ENCODE data around the gene EGR1. TPM values are rescaled to one million over a fixed set of nuclear protein-coding genes. Genes with fewer than 3 reads are reported as not detected.
A peak's percentile ranks its signal among the peaks of the same experiment; 100 is the strongest.

The EGR1 gene
- total RNA-seq: 36.6 TPM

DNA sequence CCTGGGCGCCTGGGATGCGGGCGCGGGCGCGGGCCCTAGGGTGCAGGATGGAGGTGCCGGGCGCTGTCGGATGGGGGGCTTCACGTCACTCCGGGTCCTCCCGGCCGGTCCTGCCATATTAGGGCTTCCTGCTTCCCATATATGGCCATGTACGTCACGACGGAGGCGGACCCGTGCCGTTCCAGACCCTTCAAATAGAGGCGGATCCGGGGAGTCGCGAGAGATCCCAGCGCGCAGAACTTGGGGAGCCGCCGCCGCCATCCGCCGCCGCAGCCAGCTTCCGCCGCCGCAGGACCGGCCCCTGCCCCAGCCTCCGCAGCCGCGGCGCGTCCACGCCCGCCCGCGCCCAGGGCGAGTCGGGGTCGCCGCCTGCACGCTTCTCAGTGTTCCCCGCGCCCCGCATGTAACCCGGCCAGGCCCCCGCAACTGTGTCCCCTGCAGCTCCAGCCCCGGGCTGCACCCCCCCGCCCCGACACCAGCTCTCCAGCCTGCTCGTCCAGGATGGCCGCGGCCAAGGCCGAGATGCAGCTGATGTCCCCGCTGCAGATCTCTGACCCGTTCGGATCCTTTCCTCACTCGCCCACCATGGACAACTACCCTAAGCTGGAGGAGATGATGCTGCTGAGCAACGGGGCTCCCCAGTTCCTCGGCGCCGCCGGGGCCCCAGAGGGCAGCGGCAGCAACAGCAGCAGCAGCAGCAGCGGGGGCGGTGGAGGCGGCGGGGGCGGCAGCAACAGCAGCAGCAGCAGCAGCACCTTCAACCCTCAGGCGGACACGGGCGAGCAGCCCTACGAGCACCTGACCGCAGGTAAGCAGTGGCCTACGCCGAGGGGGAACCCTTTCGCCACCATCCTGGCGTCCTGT, at the start of gene EGR1:
TSS of gene EGR1 (plus strand) at position 219 of the 864 bp plus-strand sequence. CDS start at position 502, 283 bp downstream.
- H3K4me1 ChIP-seq (ENCODE audit: insufficient read depth, low read length): peaks cover 32% of the 10 kb centered on the region
- H3K4me3 ChIP-seq (ENCODE audit: low read length): peak within 1 kb of the TSS; percentile 74
- H3K27me3 ChIP-seq (ENCODE audit: insufficient read depth, low read length): peaks cover 7% of the 10 kb centered on the region
- no peaks in the 10 kb centered on the region for H3K9me3 ChIP-seq (ENCODE audit: low read depth, low read length)

DNA sequence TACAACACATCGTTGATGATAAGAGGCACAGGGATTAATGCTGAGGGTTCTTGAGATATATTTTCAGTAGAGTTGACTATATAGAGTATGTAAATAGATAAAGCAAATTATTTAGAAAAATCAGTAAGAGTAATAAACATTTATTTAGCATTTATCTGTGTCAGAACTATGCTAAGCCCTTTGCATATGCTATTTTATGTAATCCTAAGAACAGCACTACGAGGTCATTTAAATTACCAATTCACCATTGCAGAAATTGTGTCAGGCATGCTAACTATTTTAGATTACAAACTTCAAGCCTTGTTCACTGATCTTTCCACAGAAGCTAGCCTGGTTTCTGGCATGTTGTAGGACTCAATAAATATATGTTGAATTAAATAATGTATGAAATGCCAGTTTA, 46.8 kb upstream of the EGR1 start:
- no peaks in the 10 kb centered on the region for H3K4me1 ChIP-seq (ENCODE audit: insufficient read depth, low read length)
- H3K27me3 ChIP-seq (ENCODE audit: insufficient read depth, low read length): no peaks in the 10 kb centered on the region
- H3K9me3 ChIP-seq (ENCODE audit: low read depth, low read length): no peaks in the 10 kb centered on the region
- H3K4me3 ChIP-seq (ENCODE audit: low read length): no peak overlapping the region

DNA sequence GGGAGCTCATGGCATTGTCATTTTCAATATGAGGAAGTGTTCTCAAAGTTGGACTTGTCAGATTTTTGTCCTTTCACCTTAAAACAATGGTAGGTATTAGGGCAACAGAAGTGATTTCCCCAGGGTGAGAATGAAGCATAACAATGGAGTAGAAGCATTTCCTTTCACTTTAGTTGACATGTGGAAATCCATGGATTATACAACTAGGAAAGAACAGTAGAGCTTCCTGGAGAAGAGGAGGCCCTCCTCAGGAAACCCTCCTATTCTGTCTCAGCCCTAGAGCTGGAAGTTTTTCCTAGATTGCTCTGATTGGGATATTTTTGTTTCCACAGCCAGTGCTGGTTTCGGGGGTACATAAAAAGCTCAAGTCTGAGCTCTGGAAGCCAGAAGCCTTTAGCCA, 40.2 kb upstream of the EGR1 start:
- H3K4me1 ChIP-seq (ENCODE audit: insufficient read depth, low read length): no peaks in the 10 kb centered on the region
- no peaks in the 10 kb centered on the region for H3K9me3 ChIP-seq (ENCODE audit: low read depth, low read length)
- no peaks in the 10 kb centered on the region for H3K27me3 ChIP-seq (ENCODE audit: insufficient read depth, low read length)
- no peak overlapping the region for H3K4me3 ChIP-seq (ENCODE audit: low read length)

DNA sequence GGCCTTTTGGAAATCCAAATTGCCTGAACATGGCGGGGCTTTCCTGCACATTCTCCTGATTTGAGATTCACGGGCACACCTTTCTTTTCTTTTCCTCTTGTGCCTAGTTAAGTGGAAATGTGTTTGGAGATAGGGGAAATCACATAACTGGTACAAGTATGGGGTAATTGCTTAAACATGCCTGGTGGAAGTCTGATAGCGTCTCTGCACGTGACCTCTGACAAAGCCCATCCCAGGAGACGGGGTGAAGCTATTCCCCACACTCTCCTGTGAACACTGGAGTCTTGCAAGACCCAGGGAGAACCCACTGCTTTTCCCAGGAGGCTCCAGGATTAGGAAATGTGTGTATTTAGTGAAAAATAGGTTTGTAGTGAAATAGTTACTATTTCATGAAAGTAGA, 29.3 kb upstream of the EGR1 start:
- no peaks in the 10 kb centered on the region for H3K9me3 ChIP-seq (ENCODE audit: low read depth, low read length)
- H3K4me1 ChIP-seq (ENCODE audit: insufficient read depth, low read length): peaks cover 11% of the 10 kb centered on the region
- peaks cover 3% of the 10 kb centered on the region for H3K27me3 ChIP-seq (ENCODE audit: insufficient read depth, low read length)
- H3K4me3 ChIP-seq (ENCODE audit: low read length): no peak overlapping the region

DNA sequence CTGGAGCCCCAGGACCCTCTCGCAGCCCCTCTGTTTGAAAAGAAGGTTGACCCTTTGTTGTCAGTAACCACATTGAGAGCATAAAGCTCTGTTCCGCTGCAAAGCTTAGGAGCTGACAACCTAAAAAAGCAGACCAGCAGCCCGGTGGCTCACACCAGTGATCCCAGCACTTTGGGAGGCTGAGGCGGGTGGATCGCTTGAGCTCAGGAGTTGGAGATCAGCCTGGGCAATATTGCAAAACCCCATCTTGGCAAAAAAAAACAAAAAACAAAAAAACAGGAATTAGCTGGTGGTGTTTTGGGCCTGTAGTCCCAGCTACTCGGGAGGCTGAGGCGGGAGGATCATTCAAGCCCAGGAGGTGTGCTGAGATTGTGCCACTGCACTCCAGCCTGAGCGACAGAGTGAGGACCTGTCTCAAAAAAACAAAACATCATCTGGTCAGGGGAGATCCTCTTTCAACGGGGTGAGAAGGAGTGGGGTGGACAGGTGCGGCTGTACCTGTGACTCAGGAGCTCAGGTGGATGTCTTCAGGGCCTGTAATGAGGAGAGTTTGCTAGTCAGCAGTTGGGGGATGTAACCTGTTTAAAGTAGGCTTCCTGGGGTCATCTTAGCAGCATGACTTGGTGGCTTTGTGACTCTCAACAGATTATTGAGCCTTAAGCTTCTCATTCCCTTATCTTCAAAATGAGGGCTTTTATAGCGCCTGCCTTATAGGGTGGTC, 27.1 kb upstream of the EGR1 start:
- no peak overlapping the region for H3K4me3 ChIP-seq (ENCODE audit: low read length)
- H3K27me3 ChIP-seq (ENCODE audit: insufficient read depth, low read length): peaks cover 3% of the 10 kb centered on the region
- H3K4me1 ChIP-seq (ENCODE audit: insufficient read depth, low read length): peaks cover 11% of the 10 kb centered on the region
- H3K9me3 ChIP-seq (ENCODE audit: low read depth, low read length): no peaks in the 10 kb centered on the region

DNA sequence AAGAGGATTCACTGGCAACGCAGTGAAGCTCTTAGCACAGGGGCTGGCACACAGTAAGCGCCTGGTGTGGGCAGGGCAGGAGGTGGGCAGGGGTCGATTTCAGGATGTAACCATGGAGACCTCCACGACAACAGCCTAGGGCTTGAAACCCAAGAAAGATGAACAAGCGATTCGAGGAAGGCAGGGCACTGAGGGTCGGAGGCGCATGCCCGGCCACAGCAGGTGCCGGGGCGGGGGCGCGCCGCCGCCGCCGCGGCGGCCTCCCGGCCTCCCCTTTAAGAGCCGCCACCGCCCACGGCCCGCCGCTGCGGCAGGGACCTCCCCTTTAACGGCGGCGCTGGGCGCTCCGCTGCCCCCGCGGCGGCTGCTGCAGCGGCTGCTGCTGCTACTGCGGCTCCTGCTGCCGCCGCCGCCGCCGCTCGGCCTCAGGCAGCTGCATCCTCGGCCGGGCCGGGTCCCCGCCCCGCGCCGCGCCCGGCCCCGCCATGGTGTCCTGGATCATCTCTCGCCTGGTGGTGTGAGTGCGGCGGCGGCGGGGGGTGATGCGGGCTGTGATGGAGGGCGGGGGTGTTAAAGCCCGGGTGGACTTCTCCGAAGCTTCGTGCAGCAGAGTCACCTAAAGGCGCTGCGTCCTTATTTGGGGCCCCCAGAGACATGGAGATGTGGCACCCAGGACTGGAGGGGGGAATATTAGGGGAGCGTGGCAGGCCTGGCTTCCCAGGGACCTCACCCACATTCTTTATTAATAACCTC, 26.4 kb upstream of the EGR1 start, which contains the start of gene REEP2:
TSS of gene REEP2 (plus strand) at position 334 of the 753 bp plus-strand sequence. CDS start at position 486, 152 bp downstream.
- Histone ChIP-seq H3K27me3 (ENCODE audit: insufficient read depth, low read length) (peaks cover 3% of the 10 kb centered on the region), H3K4me1 (ENCODE audit: insufficient read depth, low read length) (peaks cover 11% of the 10 kb centered on the region), H3K9me3 (ENCODE audit: low read depth, low read length) (no peaks in the 10 kb centered on the region), H3K4me3 (ENCODE audit: low read length) (no peak within 1 kb of the TSS)

DNA sequence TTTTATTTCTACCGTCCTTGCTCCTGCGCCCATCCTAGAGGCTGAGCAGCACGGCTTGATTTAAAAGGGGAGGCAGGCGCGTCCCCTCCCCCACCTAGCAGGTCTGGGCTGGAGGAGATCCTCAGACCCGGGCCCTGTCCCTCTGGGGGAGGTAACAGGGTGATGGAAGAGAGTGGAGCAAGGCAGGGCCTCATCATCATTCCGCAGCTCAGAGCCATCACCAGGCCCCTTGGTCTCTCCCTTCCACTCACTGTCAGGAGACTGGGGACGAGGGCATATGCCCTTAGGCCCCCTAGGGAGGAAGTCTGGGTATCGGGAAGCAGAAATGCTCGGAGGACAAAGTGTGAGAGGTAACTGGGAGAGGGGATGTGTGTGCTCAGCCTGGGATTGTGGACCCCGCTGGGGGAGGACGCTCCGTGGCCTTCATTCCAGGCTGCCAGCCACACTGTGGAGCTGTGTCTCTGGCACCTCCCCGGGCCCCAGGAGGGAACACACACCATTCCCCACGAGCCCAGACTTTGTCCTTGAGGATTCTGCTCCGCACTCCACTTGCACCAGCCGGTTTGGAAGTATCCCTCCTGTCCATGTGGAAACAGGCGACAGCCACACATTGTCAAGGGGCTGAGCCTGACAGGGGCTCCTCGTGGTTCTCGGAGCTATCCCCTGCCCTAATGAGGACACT, 25.7 kb upstream of the EGR1 start:
- peaks cover 3% of the 10 kb centered on the region for H3K27me3 ChIP-seq (ENCODE audit: insufficient read depth, low read length)
- no peak overlapping the region for H3K4me3 ChIP-seq (ENCODE audit: low read length)
- H3K4me1 ChIP-seq (ENCODE audit: insufficient read depth, low read length): peaks cover 11% of the 10 kb centered on the region
- no peaks in the 10 kb centered on the region for H3K9me3 ChIP-seq (ENCODE audit: low read depth, low read length)

DNA sequence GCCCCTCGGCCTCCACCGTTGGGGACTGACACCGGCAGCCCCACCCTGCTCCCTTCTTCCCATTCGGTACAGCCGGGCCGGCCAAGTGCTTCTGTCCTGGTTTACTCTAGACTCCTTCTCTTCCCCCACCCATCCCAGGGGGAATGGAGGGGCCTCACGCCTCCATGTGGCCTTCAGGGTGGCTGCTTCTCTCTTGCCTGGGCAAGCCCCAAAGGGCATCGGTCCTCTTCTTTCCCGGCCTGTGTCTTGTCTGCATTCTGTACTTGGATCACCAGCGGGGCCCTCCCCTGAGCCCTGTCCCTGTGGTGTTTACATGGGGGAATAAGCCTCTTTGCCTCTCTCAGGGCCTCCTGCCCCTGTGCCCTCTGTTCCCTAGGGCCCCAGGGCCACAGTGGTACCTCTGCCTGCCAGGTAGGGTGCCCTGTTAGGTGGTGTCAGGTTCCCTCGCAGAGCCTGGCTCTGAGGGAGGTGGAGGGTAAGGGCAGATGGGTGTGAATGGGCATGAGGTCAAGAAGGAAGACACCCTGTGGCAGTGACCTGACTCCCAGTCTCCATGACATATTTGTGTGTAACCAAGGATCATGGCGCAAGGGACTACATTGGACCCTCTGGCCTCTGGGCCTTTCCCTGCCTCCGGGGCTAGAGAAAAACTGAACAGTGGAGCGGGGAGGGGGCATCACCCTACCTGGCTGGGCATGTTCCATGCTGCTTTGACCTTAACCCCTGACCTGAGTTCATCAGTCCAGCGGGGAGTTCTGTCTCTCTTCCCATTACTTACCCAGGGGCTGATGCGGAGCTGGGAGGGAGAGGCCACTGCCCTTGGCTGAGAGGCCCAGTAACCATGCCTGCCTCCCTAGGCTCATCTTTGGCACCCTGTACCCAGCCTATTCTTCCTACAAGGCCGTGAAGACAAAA, 24.9 kb upstream of the EGR1 start:
- Histone ChIP-seq H3K4me3 (ENCODE audit: low read length) (no peak overlapping the region), H3K9me3 (ENCODE audit: low read depth, low read length) (no peaks in the 10 kb centered on the region)

DNA sequence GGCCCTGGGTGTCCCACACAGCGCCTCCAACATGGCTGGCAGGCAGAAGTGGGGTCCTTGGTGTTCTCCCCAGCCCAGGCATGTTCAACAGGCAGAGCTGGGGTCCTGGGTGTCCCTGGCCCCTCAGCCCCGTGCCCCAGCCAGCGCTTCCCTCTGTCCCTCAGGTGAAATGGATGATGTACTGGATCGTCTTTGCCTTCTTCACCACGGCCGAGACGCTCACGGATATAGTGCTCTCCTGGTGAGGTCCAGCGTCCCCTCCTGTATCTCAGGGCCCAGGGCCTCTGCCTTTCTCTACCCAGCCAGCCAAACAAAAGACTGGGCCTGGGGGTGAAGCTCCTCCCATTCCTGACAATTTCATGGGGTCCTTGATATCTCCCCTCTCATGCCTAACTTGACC, 24.1 kb upstream of the EGR1 start:
- Histone ChIP-seq H3K4me3 (ENCODE audit: low read length) (no peak overlapping the region), H3K27me3 (ENCODE audit: insufficient read depth, low read length) (peaks cover 3% of the 10 kb centered on the region), H3K4me1 (ENCODE audit: insufficient read depth, low read length) (peaks cover 11% of the 10 kb centered on the region), H3K9me3 (ENCODE audit: low read depth, low read length) (no peaks in the 10 kb centered on the region)

More for the DNA sequence above, 24.9 kb upstream of the EGR1 start:
- Histone ChIP-seq H3K4me1 (ENCODE audit: insufficient read depth, low read length) (peaks cover 11% of the 10 kb centered on the region), H3K27me3 (ENCODE audit: insufficient read depth, low read length) (peaks cover 3% of the 10 kb centered on the region)

DNA sequence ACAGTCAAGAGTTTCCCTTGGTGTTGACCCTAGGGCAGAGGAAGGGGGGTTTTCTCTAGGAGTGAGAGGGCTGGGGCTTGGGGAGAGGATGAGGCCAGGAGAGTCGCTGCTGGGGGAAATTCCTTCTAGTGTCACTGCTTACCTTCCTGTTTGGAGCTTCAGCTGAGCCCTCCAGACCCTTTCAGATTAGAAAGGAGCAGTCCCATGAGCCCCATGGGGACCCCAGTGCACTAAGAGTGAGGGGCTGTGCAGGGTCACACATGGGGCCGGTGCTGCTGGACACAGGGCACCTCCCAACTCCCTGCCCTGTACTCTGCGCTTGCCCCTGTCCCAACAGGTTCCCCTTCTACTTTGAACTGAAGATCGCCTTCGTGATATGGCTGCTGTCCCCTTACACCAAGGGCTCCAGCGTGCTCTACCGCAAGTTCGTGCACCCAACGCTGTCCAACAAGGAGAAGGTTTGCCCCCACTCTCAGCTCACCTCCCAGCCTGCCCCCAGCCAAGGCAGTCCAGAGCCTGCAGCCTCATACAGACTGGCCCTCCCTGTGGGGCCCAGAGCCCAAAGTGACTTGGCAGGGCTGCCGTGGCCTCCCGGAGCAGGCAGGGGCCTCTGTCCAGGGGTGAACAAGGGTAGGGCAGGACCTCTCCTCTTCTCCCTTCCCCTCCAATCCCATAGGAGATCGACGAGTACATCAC, 21.1 kb upstream of the EGR1 start:
- no peaks in the 10 kb centered on the region for H3K9me3 ChIP-seq (ENCODE audit: low read depth, low read length)
- no peak overlapping the region for H3K4me3 ChIP-seq (ENCODE audit: low read length)
- H3K27me3 ChIP-seq (ENCODE audit: insufficient read depth, low read length): peaks cover 3% of the 10 kb centered on the region
- H3K4me1 ChIP-seq (ENCODE audit: insufficient read depth, low read length): peaks cover 3% of the 10 kb centered on the region

DNA sequence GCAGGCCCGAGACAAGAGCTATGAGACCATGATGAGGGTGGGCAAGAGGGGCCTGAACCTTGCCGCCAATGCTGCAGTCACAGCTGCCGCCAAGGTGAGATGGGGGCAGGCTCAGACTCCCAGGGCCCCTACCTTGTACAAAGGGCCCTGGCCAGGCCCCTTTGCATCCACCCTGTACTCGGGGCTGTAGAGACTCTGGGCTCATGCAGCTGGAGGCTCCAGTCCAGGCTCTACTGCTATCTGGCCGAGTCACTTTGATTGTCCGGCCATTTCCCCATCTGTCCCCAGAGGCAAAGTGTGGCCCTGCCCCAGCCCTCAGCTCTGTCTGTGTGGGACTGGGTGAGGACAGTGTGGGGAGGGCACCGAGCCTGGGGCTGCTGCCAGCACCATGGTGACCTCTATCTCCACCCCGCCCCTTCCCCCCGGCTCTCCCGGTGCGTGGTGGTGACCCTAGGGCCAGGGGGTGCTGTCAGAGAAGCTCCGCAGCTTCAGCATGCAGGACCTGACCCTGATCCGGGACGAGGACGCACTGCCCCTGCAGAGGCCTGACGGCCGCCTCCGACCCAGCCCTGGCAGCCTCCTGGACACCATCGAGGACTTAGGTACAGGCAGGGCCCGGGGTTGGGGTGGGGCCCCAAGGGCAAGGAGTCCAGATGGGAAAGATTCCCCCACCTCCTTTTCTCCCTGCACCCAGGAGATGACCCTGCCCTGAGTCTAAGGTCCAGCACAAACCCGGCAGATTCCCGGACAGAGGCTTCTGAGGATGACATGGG, 20.3 kb upstream of the EGR1 start:
- H3K9me3 ChIP-seq (ENCODE audit: low read depth, low read length): no peaks in the 10 kb centered on the region
- H3K4me3 ChIP-seq (ENCODE audit: low read length): no peak overlapping the region
- H3K27me3 ChIP-seq (ENCODE audit: insufficient read depth, low read length): no peaks in the 10 kb centered on the region
- H3K4me1 ChIP-seq (ENCODE audit: insufficient read depth, low read length): peaks cover 3% of the 10 kb centered on the region

DNA sequence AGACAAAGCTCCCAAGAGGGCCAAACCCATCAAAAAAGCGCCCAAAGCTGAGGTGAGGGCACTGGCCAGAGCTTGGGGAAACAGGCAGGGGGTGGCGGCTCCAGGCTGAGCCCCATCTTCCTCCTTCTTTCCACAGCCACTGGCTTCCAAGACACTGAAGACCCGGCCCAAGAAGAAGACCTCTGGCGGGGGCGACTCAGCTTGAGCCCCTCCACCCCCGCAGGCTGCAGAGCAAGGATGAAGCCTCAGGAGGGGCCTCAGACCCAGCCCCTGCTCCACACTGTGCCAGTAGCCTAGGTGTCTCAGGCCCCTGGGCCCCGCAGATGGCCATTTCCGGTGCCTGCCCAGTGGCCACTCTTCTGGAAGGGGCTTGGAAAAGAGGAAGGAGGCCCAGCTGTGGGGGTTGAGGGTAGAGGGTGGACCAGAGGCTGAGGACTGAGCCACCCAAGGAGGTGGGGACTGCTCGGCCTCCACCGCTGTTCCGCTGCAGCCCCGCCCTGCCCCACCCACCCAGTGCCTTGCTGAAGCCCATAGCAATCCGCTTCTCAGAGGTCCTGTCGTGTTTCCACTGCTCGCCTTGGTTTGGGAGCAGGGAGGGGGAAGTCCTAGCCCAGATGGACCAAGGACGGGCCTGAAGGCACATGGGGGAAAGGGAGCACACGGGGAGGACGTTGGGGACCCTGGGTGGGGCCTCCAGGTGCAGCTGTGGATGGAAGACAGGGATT, 19.6 kb upstream of the EGR1 start:
- peaks cover 7% of the 10 kb centered on the region for H3K4me1 ChIP-seq (ENCODE audit: insufficient read depth, low read length)

More for the DNA sequence above, 19.6 kb upstream of the EGR1 start:
- Histone ChIP-seq H3K4me3 (ENCODE audit: low read length) (no peak overlapping the region), H3K27me3 (ENCODE audit: insufficient read depth, low read length) (no peaks in the 10 kb centered on the region), H3K9me3 (ENCODE audit: low read depth, low read length) (no peaks in the 10 kb centered on the region)

Data from mononuclear cell (primary cell).